GM18526 (cell line): ENCODE data around the gene SIN3A.

Experiments used
- POLR2A ChIP-seq: IDR thresholded peaks from 3 replicates; pipeline ENCODE4 v1.6.1; 2011; ENCODE audit not compliant: insufficient read length; ENCODE audit errors: extremely low read depth

SIN3A gene

DNA sequence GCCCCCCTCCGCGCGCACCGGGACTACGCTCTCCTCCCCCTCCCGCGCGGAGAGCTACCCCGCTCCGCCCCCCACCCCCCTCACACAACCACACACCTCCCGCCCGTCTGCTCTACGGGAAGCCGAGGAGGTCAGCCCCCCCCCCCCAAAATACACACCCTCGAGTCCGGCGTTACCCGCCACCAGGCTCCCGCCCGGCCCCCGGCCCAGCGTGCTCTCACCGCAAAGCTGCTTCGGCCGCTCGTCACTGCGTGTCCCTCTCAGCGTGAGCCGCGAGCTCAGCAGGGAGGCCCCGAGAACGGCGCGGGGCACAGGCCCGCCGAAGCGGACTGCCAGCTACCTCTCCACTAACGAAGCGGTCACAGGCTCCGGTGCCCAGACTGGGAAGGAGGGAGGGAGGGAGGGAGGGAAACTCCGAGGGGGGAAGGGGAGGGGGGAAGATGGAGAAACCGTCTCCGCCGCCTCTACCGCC, 252 bp downstream of the SIN3A start:
- no peak for TF ChIP-seq POLR2A

DNA sequence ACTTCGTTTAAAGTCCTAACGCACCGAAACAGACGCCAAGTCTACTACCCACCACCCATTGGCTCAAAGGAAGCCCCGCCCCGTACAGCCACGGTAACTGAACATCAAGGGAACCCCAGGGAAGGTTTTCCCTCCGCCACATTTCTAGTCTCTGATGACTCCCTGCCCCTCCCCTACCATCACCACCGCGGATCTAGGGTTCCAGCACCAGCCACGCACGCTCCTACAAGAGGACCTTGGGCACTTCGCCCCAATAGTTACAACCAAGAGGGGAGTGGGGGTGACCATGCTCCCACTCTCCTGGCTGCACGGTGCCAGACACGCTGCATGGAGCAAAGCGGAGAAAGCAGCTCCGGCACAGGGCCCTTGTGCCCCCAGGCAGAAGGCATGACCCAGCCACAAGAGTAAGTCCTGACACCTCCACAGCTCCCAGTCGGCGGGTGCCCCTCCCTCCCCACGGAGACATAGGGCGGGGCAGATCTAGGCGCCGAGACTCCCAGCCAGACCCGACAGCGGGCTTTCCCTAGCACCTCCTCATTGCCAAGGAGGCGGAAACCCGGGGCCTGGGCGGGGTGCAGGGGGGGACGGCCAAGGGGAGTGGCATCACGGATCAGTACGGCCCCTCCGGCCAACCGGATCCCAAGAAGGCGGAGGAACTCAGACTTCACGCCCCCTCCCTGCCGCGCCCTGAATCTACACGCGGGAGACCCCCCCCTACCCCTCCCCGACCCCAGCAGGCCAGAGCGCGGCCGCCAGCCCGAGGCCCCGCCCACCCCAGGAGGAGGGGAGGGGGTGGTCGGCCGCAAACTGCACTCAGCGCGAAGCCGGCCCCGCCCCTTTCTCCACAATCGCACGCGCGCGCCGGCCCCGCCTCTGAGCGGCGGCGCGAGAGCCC, 936 bp downstream of the SIN3A start:
- TF ChIP-seq POLR2A = no peak

DNA sequence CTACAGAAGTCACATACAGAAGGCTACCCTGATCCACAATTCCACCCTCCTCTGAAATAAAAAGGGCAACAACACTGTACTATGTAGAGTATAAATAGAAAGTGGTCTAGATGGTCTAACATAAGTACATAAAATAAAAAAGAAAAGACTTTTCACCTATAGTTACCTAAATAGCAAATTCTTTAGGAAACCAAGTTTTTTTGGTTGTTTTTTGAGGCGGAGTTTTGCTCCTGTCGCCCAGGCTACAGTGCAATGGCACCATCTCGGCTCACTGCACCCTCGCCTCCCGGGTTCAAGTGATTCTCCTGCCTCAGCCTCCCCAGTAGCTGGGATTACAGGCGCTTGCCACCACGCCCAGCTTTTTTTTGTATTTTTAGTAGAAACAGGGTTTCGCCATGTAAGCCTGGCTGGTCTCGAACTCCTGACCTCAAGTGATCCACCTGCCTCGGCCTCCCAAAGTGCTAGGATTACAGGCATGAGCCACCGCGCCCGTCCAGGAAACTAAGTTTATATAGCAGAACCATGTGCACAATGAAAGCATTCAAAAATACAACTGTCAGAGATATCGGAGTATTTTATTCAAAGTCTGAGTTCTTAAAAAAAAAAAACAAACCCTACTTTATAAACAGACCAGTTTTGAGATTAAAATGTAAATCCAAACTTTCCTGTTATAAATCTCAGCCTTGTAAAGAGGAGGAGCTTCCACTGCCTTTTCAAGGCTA, 1.7 kb downstream of the SIN3A start:
- no peak for TF ChIP-seq POLR2A

DNA sequence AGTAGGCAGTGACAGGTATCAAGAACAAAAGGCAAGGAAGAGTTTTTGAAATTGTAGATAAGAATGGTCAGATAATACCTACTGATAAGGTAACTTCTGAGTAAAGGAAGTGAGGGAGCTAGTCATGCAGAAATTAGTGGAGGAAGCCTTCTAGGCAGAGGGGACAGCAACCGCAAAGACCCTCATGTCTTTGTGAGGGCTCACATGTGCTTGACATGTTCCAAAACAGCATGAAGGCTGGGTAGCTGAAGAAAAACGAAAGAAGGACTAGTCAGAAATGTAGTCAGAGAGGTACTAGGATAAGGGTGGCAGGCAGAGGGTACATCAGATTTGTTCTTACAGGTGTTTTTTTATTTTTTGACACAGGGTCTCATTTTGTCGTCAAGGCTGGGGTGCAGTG, 5.3 kb downstream of the SIN3A start:
- TF ChIP-seq POLR2A = no peak

DNA sequence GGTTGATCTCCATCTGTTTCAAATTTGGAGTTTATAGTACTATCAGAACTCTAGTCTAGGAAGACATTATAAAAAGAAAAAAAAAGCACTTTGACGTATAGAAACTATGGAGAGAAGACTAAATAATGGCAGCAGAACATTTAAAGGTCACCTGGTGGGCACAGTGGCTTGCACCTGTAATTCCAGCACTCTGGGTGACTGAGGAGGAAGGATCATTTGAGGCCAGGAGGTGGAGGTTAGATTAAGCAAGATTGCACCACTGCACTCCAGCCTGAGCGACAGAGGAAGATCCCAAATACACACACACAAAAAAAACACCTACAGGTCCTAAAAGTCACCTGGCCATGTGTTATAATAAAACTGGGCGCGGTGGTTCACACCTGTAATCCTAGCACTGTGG, 13.8 kb downstream of the SIN3A start:
- no peak for TF ChIP-seq POLR2A

DNA sequence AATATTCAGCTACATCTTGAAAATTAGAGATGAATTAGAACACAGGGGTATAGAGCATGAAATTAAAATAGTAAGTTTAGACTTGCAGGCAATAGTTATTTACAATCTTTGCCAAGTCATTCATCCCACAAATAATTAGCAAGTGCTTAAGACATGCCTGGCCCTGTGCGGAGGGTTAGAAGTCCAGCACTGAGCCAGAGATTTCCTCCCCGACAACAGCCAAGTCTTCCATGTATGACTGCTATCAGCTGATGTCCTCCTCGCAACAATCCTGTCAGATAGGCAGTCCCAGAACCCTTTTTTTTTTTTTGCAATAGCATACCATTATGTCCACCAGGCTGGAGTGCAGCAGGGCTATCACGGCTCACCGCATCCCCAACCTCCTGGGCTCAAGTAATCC, 14.6 kb downstream of the SIN3A start:
- TF ChIP-seq POLR2A = no peak

DNA sequence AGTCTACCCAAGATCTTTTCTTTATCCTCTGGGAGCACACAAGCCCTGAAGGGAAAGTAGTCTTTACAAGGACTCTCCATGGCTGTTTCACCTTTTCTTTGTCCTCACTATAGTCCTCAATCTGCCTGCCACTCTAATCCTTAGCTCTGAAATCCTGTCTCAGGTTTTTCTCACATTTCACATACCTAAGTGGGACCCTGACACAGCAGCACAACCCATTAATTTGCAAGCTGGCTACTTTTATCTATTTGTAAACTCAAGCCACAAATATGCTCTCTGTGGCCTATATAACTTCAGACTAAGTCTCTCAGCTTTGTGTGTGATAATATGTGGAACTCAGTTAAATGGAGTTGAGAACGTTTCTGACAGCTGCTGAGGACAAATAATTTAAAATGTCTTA, 19.8 kb downstream of the SIN3A start:
- TF ChIP-seq POLR2A = no peak

DNA sequence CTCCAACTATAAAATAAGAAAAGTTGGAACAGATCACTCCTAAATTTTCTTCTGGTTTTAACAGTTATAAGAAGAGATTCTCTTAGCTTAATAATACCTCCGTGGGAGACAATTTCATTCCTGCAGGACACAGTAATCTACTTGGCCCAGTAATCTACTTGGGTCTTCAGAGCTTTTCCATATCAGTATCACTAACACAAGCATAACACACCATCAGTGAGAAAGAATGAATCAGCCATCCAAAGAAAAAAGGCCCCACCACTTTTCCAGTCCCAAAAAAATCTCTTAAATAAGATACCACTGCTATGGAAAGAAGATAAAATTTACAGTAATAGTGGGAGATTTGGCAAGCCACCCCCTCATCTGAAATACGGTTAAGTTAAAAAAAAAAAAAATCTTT, 20.2 kb downstream of the SIN3A start:
- TF ChIP-seq POLR2A = no peak

DNA sequence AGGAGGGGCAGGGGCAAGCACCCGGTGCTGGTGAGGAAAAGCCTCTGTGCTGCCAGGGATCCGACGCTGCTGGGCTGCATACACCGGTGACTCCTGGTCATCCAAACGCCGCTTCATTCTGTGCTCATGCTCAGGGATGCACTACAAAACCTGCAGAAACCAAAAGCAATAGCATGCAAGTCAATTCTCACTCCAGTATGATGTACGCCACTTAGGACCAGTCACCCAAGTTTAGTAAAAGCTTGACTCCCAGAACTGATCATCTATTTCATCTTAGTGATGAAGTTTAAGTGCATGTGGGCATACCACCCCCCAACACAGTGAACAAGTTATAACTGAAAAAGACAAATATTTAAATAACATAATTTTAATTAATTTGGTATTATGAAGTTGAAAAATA, 21.2 kb downstream of the SIN3A start:
- TF ChIP-seq POLR2A = no peak

DNA sequence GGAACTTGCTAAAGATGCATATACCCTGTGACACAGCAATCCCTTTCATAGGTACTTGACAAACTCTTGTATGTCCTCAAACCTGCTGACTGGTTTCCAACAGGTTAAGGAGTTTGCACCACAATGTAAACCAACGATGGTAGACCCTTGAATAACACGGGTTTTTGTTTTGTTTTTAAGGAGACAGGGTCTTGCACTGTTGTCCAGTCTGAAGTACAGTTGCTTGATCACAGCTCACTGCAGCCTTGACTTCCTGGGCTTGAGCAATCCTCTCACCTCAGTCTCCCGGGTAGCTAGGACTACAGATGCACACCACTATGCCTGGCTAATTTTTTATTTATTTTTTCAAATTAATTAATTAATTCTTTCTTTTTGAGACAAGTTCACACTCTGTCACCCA, 23.3 kb downstream of the SIN3A start:
- TF ChIP-seq POLR2A = no peak

DNA sequence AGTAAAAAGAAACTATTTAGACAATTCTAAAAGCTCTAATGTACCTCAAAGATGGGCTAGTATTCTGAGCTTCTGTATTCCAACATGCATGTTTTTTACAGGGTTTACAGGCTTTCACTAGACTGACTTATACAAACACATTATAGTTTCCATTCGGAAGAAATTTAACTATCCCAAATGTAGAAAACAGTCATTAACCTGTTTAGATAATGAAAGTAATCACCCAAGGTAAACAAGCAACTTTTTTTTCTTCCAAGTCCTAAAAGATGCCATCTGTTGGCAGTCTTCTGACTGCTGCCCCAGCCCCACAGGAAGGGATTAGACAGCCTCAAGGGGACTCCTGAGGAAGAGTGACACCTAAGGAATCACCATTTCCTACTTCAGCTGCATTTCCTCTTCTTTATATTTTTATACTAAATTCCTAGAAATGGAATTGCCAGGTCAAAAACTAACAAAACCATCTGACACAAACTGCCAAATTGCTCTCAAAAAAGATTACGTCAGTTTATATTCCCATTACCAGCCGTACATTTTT, 25.5 kb downstream of the SIN3A start:
- no peak for TF ChIP-seq POLR2A

DNA sequence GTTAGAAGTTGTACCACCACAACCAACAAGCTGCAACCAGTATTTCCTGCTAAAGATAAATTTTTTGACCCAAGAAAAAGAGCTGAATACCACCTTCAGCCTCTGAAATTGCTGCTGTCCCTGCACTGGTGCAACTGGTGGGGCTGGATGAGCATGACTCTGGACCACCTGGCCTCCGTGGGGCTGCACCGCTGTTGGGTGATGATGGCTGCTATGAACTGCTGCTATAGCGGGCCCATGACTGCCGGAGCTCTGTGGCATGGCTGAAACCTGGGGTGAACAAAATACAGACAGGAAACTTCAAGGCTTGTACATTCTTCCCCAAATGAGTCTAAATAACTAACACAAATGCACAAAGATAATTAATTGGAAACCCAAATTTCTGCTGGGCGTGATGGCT, 28.9 kb downstream of the SIN3A start:
- no peak for TF ChIP-seq POLR2A

DNA sequence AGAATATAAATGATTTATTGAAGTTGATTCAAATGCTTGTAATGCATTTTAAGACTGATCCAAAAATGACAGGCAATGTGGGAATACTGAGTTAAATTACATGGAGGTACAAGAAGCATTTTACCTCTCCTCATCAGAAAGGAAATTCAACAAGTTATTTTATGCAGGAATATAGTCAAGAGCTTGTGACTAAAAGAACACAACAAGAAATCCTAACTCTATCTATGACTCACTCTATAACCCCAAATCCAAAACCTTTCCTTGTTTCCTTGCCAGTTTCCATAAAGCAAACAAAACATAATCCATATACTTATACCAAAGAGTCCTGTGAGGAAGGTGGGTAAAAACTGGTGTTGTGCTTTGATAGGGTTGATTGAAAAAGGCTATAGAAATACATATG, 30.8 kb downstream of the SIN3A start:
- TF ChIP-seq POLR2A = no peak

DNA sequence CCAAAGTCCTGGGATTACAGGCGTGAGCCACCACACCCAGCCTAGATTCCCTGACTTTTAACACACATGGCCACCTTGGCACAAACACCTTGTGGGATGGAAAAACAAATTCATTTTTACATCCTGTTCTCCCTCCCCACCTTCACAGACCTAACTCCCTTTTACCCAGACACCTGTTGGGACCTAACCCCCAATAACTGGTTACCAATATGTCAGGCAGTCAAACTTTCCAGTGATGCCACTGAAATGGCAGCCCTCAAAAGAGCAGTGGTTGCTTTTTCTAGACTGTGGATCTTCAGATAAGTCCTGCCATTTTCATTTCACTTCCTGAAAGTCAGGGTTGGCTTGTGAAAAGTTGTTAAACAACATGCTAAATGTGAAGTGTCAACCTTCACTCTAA, 34.9 kb downstream of the SIN3A start:
- no peak for TF ChIP-seq POLR2A

DNA sequence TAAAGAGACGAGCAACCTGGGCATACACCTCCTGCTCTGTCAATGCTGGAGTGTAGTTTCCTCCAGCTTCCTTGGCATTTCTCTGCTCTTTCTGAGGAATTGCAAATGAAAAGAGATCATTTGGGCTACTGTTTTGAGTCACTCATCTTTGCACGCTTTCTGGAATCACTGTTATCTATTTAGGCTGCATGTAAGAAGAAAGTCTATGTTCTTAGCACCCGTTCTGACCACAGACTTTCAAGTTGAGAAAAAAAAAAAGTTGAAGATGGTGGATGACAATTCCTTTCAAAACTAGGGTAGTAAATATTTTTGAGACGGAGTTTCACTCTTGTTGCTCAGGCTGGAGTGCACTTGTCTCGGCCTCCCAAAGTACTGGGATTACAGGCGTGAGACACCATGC, 41.3 kb downstream of the SIN3A start:
- TF ChIP-seq POLR2A = no peak

DNA sequence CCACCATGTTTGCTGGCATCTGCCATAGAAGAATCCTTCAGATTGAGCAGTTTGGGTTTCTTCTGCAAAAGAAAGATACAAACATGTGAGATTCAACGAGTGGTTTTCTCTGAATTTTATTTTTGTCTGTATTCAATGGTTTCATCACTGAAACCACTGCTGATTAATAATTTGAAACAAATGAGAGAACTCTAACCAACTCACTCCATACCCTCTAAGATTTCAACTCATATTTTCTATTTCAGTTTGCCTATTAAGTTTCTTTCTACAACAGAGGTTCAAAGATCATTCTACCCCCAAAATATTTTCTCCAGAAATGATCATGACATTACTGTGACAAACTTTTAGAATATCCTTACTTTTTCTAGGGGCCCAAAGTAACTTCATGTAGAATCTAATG, 44.4 kb downstream of the SIN3A start:
- TF ChIP-seq POLR2A = no peak

DNA sequence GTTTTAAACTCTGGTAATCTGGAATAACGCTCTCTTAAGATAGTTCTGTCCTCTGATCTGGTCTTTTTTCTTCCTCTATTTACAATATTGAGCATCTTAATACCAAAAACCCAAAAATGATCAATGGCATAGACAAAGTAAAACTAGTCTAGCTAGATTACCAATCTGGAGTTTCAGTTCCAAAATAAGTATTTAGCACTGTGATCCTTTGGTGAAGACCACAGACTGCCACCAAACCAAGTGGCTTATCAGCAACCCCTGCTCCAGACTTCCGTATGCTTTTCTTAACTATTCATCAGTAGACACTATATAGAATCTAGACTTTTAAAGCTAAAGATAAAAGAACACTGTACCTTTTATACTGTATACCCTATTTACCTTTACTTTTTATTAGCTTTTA, 47.6 kb downstream of the SIN3A start:
- TF ChIP-seq POLR2A = no peak

DNA sequence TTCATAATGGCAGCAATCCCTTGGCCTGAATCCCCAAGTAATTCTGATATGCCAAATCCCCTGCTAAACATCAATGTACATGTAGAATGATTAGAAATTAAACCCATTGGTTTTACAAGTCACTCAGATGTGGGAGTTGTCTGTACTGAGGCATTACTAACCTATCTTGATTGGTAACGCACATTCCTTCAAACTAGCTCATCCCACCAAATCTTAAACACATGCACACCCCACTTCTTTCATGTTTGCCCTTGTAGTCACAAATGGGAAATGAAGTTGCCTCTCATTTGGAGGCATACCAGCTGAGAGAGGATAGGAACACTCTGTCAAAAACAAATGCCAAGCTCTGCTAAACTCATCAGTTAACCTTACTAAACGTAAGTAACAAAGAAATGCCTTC, 54.0 kb downstream of the SIN3A start:
- TF ChIP-seq POLR2A = no peak
